Limb (tissue), 2 donors: Measurements from ENCODE around the gene SLC7A8.
A peak's percentile ranks its signal among the peaks of the same experiment; 100 is the strongest.
"Not testable (repeated sequence)": the region's sequence is repeated elsewhere in the genome, so short reads cannot be mapped to it uniquely, and the experiment has no call there.

Experiments used
- DNase-seq, 2 donors: peaks; one replicate each; pipeline ENCODE4 v3.0.0-alpha.2; 2016; ENCODE audit errors: extremely low spot score in 2 of 2

Gene SLC7A8

DNA sequence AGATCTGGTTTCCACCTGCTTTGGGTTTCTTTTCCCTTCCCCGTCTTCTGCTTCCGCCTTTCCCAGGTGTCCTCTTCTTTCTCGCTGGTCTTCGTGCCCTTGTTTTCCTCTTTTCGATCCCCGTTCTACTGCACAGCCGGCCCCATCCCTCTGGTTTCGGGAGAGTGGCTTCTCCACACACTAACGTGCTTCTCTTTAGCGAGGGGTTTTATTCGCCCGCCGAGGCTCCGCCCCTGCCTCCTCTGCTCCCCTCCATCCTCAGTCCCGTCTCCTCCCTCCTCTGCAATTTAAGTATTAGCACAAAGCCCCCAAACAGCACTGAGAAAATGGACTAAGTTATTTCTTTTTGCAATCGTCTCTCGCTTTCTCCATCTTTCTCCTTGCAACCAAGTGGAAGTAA, at the start of gene SLC7A8:
TSS of gene SLC7A8 (minus strand) at position 182 of the 400 bp plus-strand sequence. CDS start 746 bp downstream, outside the sequence.
- DNase-seq = peak; percentile 46 to 76

DNA sequence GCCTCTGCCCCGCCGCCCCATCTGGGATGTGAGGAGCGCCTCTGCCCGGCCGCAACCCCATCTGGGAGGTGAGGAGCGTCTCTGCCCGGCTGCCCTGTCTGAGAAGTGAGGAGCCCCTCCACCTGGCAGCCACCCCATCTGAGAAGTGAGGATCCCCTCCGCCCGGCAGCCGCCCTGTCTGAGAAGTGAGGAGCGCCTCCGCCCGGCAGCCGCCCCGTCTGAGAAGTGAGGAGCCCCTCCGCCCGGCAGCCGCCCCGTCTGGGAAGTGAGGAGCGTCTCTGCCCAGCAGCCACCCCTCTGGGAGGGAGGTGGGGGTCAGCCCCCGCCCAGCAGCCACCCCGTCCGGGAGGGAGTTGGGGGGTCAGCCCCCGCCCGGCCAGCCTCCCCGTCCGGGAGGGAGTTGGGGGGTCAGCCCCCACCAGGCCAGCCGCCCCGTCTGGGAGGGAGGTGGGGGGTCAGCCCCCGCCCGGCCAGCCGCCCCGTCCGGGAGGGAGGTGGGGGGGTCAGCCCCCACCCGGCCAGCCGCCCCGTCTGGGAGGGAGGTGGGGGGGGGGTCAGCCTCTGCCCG, 48.9 kb upstream of the SLC7A8 start:
- not testable (repeated sequence) for DNase-seq

GRCh38 chr14:23228812-23229211, 45.4 kb upstream of the SLC7A8 start:
- no peak for DNase-seq

DNA sequence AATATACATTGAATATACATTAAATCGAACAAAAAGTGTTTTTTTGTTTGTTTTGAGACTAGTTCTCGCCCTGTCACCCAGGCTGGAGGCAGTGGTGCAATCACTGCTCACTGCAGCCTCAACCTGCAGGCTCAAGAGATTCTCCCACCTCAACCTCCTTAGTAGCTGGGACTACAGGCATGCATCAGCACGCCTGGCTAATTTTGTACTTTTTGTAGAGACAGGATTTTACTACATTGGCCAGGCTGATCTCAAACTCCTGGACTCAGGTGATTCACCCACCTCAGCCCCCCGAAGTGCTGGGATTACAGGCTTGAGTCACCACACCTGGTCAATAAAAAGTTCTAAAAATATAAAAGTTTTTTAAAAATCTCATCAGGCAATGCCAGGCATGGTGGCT, 44.1 kb upstream of the SLC7A8 start:
- DNase-seq = no peak

DNA sequence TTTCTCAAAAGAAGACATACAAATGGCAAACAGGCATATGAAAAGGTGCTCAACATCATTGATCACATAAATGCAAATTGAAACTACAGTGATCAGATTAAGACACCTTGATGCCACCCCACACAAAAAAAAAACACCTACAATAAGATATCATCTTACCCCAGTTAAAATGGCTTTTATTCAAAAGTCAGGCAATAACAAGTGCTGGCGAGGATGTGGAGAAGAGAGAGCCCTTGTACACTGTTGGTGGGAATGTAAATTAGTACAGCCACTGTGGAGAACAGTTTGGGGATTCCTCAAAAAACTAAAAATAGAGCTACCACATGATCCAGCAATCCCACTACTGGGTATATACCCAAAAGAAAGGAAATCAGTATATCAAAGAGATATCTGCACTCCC, 41.5 kb upstream of the SLC7A8 start:
- not testable (repeated sequence) for DNase-seq

- no peak for DNase-seq
Measured at GRCh38 chr14:23219075-23219474, 35.6 kb upstream of the SLC7A8 start.

- no peak for DNase-seq
Measured at GRCh38 chr14:23217032-23218020, 33.9 kb upstream of the SLC7A8 start.

DNA sequence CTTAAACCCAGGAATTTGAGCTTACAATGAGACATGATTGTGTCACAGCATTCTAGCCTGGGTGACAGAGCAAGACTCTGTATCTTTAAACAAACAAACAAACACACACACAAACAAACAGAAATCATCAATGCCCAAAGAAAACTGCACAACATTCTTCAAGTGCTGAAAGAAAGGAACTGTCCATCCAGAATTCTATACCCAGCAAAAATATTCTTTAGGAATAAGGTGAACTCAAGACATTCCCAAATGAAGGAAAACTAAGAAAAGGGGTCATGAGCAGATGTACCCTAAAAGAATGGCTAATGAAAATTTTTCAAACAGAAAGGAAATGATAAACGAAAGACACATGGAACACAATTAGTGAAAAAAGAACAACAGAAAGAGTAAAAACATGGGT, 32.0 kb upstream of the SLC7A8 start:
- DNase-seq = no peak

- DNase-seq = no peak
Measured at GRCh38 chr14:23209651-23210423, 26.4 kb upstream of the SLC7A8 start.

- no peak for DNase-seq
Measured at GRCh38 chr14:23208324-23208723, 24.9 kb upstream of the SLC7A8 start.

DNA sequence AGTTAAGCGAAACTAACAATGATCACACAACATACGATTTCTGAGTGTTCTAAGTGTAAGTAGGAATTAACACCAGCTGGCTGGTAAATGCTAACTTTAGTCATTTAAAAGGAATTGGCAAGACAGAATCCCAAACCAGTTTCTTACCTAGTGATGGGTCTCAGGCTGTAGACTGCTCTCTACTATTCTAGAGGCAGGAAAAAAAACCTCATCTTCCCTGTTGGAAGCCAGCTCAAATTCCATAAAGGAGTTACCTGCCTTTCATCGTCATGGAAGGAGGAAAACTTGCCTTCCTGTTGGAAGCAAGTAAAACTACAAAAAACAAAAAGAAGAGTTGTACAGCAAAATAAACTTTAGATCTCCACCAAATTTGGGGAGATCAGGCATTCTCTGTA, 23.7 kb upstream of the SLC7A8 start:
- DNase-seq = no peak

- DNase-seq = no peak
Measured at GRCh38 chr14:23206422-23207145, 23.1 kb upstream of the SLC7A8 start.

DNA sequence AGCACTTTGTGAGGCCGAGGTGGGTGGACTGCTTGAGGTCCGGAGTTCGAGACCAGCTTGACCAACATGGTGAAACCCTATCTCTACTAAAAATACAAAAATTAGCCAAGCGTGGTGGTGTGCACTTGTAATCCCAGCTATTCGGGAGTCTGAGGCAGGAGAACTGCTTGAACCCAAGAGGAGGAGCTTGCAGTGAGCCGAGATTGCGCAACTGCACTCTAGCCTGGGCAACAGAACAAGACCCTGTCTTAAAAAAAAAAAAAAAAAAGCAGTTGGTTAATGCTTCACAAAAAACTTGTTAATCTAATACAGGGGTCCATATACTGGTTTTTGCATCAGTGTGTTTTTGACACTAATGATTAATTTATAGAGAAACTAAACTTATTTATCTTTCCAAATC, 18.5 kb upstream of the SLC7A8 start:
- DNase-seq = no peak

DNA sequence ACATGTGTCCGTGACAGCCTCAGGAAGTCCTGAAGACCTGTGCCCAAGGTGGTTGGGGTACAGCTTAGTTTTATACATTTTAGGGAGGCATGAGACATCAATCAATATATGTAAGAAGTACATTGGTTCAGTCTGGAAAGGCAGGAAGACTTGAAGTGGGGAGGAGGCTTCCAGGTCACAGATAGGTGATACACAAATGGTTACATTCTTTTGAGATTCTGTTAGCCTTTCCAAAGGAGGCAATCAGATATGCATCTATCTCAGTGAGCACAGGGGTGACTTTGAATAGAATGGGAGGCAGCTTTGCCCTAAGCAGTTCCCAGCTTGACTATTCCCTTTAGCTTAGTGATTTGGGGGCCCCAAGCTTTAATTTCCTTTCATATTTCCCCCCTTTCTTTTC, 15.7 kb upstream of the SLC7A8 start:
- not testable (repeated sequence) for DNase-seq

GRCh38 chr14:23196487-23196886, 13.0 kb upstream of the SLC7A8 start:
- not testable (repeated sequence) for DNase-seq

GRCh38 chr14:23195552-23196101, 12.2 kb upstream of the SLC7A8 start:
- no peak for DNase-seq

GRCh38 chr14:23193432-23193831, 10.0 kb upstream of the SLC7A8 start:
- no peak for DNase-seq

GRCh38 chr14:23187925-23188324, 4.5 kb upstream of the SLC7A8 start:
- DNase-seq = no peak

DNA sequence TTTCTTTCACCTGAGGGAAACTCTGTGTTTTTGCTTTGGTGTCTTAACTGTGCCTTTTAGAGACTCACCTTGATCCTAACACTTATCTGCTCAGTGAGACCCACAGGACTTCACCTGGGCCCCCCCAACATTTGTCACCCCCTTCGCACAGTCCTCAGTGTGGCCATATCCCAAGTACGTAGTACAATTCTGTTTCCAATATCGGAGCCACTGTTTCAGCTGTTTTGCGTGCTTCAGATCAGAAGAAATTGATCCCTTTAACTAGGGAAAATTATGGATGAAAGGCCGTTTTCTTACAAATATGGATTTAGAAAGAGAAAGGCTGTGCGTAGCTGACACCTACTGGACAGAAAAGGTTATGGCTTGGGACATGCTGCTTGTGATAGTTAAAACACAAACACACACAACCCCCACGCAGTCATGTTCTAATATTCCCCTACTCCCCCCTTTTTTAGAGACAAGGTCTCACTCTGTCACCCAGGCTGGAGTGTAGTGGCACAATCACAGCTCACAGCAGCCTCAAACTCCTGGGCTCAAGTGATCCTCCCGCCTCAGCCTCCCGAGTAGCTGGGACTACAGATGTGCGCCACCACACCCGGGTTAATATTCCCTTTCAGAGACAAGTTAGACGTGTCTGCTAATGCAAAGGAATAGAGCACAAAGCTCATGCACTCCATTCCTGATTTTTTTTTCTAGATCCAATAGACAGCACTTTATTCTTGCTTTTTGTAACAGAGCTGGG, 3.6 kb upstream of the SLC7A8 start:
- peak; percentile 51 to 83 for DNase-seq

GRCh38 chr14:23185063-23185462, 1.6 kb upstream of the SLC7A8 start:
- DNase-seq = no peak
